ENCODE data around the gene HSPA14.

HSPA14 gene

DNA sequence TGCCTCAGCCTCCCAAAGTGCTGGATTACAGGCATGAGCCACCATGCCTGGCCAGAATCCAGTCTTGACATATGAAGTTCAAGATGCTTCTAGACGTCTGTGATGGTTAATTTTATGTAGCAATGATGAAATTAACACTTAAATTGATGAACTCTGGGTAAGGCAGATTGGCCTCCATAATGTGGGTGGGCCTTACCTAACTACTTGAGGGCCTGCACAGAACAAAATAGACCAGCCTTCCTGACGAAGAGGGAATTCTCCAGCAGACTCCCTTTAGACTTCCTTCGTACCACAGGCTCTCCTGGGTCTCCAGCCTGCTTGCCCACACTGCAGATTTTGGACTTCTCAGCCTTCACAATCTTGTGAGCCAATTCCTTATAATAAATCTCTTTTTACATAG, 5.0 kb upstream of the HSPA14 start:
- TF ChIP-seq, protein P1, sequence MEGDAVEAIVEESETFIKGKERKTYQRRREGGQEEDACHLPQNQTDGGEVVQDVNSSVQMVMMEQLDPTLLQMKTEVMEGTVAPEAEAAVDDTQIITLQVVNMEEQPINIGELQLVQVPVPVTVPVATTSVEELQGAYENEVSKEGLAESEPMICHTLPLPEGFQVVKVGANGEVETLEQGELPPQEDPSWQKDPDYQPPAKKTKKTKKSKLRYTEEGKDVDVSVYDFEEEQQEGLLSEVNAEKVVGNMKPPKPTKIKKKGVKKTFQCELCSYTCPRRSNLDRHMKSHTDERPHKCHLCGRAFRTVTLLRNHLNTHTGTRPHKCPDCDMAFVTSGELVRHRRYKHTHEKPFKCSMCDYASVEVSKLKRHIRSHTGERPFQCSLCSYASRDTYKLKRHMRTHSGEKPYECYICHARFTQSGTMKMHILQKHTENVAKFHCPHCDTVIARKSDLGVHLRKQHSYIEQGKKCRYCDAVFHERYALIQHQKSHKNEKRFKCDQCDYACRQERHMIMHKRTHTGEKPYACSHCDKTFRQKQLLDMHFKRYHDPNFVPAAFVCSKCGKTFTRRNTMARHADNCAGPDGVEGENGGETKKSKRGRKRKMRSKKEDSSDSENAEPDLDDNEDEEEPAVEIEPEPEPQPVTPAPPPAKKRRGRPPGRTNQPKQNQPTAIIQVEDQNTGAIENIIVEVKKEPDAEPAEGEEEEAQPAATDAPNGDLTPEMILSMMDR (IDR thresholded peaks at IDR 0.05; ENCODE audit: low read depth, low read length) = no peak
- no peak overlapping the region for H3K4me3 ChIP-seq (ENCODE audit: low read depth, low read length)
- no peaks in the 10 kb centered on the region for H3K9me3 ChIP-seq (ENCODE audit: severe bottlenecking)
- no peak for DNase-seq
- H3K36me3 ChIP-seq = no peaks in the 10 kb centered on the region
- no peak overlapping the region for H3K27ac ChIP-seq
- H3K27me3 ChIP-seq (ENCODE audit: insufficient read depth, low read depth, severe bottlenecking) = no peaks in the 10 kb centered on the region

DNA sequence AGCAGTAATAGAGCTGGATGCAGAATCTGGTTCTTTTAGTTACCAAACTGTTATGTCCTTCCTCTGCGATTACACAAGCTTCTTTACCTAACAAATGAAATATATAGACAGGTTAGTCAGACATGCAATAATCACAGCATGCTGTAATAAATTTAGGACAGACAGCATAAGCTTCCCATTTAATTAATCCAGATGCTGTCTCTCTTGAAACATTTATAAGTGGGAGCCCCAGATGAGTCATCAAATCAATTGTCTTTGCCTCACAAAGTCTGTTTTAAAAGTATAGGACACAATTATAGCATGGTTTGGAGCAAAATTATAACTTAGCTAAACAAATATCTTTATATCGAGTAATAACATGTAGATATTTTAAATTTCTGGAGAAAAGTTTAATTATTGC, 1.9 kb upstream of the HSPA14 start:
- no peak for DNase-seq
- Histone ChIP-seq H3K27ac (no peak overlapping the region), H3K4me3 (ENCODE audit: low read depth, low read length) (no peak overlapping the region), H3K9me3 (ENCODE audit: severe bottlenecking) (no peaks in the 10 kb centered on the region), H3K27me3 (ENCODE audit: insufficient read depth, low read depth, severe bottlenecking) (no peaks in the 10 kb centered on the region), H3K36me3 (peaks cover 11% of the 10 kb centered on the region)
- TF ChIP-seq, protein P1 (IDR thresholded peaks at IDR 0.05; ENCODE audit: low read depth, low read length) = no peak

DNA sequence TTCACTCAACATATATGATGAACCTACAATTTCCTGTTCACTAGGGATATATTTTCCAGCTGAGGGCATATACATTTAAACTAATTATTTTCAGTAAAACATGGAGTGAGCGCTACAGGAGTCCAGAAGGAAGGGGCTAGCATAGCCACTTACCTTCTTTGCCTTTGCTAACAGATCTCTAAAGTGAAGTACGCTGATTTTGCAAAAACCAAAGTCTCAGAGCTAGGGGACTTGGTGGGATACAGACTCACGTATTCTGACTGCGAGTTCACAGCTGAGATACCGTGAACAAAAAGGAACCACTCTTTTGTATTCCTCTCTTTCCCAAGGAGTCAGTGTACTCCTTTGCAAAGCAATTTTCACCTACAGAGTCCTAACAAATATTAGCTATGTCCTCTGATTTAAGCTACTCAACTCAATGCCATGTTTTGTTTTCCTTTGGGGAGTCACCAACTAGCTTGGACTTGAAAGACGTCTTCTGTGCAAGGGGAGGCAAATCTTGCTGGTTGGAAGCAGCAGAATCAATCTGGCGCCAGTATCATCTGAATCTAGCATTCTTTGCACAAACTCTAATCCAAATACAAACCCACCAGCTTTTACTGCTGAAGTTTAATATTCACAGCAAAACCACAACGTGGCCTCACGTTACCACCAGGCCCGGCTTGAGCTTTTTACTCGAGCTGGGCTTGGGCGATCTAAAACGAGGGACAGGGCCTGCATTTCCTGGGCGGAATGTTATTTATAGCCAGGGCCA, 926 bp upstream of the HSPA14 start:
- DNase-seq = no peak

DNA sequence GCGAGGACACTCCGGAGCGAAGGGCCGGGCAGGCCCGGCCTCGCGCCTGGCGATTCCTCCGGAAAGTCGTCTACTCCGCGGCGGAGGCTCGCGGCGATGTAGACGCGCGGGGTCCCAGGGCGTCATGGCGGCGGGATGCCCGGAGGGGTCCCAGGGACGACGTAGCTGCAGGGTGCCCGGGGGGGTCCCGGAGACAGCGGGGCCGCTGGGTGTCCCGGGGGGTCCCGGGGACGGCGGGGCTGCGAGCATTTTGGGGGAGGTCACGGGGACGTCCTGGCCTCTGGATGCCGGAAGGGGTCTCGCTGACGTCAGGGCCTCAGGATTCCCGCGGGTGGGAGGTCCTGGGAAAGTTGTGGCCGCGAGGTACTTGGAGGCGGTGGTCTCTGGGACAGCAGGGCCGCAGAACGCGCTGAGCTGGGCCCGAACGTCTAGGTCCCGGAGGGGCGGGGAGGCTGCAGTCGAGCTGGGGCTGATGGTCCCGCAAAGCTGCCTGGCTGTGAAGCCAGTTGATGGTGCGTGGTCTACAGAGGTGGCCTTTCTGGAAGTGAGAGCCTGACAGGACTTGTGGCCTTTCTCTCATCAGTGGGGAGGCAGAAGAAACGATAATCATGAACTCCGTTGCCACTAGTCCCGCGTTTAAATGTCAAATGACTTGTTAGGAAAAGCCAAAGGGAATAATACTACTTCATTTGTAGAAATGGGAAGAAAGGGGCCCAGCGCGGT, 637 bp downstream of the HSPA14 start:
- Histone ChIP-seq H3K9me3 (ENCODE audit: severe bottlenecking) (no peaks in the 10 kb centered on the region), H3K27me3 (ENCODE audit: insufficient read depth, low read depth, severe bottlenecking) (no peaks in the 10 kb centered on the region), H3K27ac (peak overlapping the region; percentile 92), H3K36me3 (peaks cover 26% of the 10 kb centered on the region), H3K4me3 (ENCODE audit: low read depth, low read length) (peak overlapping the region; percentile 96)
- DNase-seq = peak; percentile 20
- TF ChIP-seq, protein P1 (IDR thresholded peaks at IDR 0.05; ENCODE audit: low read depth, low read length) = no peak

More for the DNA sequence above, 926 bp upstream of the HSPA14 start:
- TF ChIP-seq, protein P1 (IDR thresholded peaks at IDR 0.05; ENCODE audit: low read depth, low read length) = no peak
- Histone ChIP-seq H3K36me3 (peaks cover 18% of the 10 kb centered on the region), H3K27me3 (ENCODE audit: insufficient read depth, low read depth, severe bottlenecking) (no peaks in the 10 kb centered on the region), H3K9me3 (ENCODE audit: severe bottlenecking) (no peaks in the 10 kb centered on the region), H3K4me3 (ENCODE audit: low read depth, low read length) (peak overlapping the region; percentile 96), H3K27ac (peak overlapping the region; percentile 94)

DNA sequence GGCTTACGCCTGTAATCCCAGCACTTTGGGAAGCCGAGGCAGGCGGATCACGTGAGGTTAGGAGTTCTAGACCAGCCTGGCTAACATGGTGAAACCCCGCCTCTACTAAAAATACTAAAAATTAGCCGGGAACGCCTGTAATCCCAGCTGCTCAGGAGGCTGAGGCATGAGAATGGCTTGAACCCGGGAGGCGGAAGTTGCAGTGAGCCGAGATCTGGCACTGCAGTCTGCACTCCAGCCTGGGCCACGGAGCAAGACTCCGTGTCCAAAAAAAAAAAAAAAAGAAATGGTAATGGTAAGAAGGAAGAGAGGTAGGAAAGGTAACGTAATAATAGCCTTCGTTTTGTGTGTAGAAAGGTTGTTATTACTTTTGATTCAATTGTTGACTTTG, 1.2 kb downstream of the HSPA14 start:
- no peaks in the 10 kb centered on the region for H3K9me3 ChIP-seq (ENCODE audit: severe bottlenecking)
- peak overlapping the region; percentile 92 for H3K27ac ChIP-seq
- H3K4me3 ChIP-seq (ENCODE audit: low read depth, low read length) = peak overlapping the region; percentile 96
- TF ChIP-seq, protein P1 (IDR thresholded peaks at IDR 0.05; ENCODE audit: low read depth, low read length) = no peak
- no peak for DNase-seq
- no peaks in the 10 kb centered on the region for H3K27me3 ChIP-seq (ENCODE audit: insufficient read depth, low read depth, severe bottlenecking)
- peaks cover 26% of the 10 kb centered on the region for H3K36me3 ChIP-seq

Measured in WERI-Rb-1 (cell line).